ENCODE results near the gene ERGIC1. TPM values are rescaled to one million over a fixed set of nuclear protein-coding genes. Genes with fewer than 3 reads are reported as not detected.

The ERGIC1 gene
- total and polyA plus RNA-seq, 8 donors: 116 to 229 (median 125) TPM

- H3K27ac ChIP-seq: peak overlapping the region in 1 of 2 donors; percentile 13
- no peak overlapping the region for H3K4me3 ChIP-seq
These were observed 120.0 kb downstream of the ERGIC1 start for GRCh38 chr5:172953776-172954675.

GRCh38 chr5:172954751-172955159 lies 120.7 kb downstream of the ERGIC1 start:
- ATAC-seq (no peak), DNase-seq (no peak)
- H3K4me1 ChIP-seq: peaks cover 0 to 8% of the 10 kb centered on the region in 2 donors
- no peaks in the 10 kb centered on the region for H3K27me3 ChIP-seq
- no peaks in the 10 kb centered on the region for H3K9me3 ChIP-seq
- H3K36me3 ChIP-seq: peaks cover 0 to 17% of the 10 kb centered on the region in 2 donors
- intact Hi-C loops (cut with DNase I): no loop called here
- no peak for TF ChIP-seq CTCF (IDR thresholded peaks at IDR 0.05)
- H3K27ac ChIP-seq: no peak overlapping the region
- H3K4me3 ChIP-seq: no peak overlapping the region

More at GRCh38 chr5:172953776-172954675, 120.0 kb downstream of the ERGIC1 start:
- TF ChIP-seq CTCF (IDR thresholded peaks at IDR 0.05): no peak
- Histone ChIP-seq H3K9me3 (no peaks in the 10 kb centered on the region), H3K27me3 (no peaks in the 10 kb centered on the region), H3K36me3 (peaks cover 0 to 20% of the 10 kb centered on the region in 2 donors), H3K4me1 (peaks cover 0 to 8% of the 10 kb centered on the region in 2 donors)
- ATAC-seq: no peak
- intact Hi-C loops (cut with DNase I): no loop called here
- no peak for DNase-seq

- DNase-seq (no peak), ATAC-seq (no peak)
- Histone ChIP-seq H3K9me3 (no peaks in the 10 kb centered on the region), H3K4me1 (peaks cover 7 to 19% of the 10 kb centered on the region in 2 donors), H3K27ac (no peak overlapping the region), H3K4me3 (no peak overlapping the region), H3K27me3 (no peaks in the 10 kb centered on the region), H3K36me3 (peaks cover 0 to 7% of the 10 kb centered on the region in 2 donors)
- intact Hi-C loops (cut with DNase I): no loop called here
- no peak for TF ChIP-seq CTCF (IDR thresholded peaks at IDR 0.05)
These were observed 122.2 kb downstream of the ERGIC1 start for GRCh38 chr5:172956228-172956627.

GRCh38 chr5:172956936-172957335 lies 122.9 kb downstream of the ERGIC1 start:
- no peak for TF ChIP-seq CTCF (IDR thresholded peaks at IDR 0.05)
- Histone ChIP-seq H3K27ac (no peak overlapping the region), H3K4me1 (peaks cover 7 to 19% of the 10 kb centered on the region in 2 donors), H3K36me3 (peaks cover 0 to 2% of the 10 kb centered on the region in 2 donors), H3K27me3 (no peaks in the 10 kb centered on the region), H3K4me3 (no peak overlapping the region), H3K9me3 (no peaks in the 10 kb centered on the region)
- no peak for DNase-seq
- intact Hi-C loops (cut with DNase I): no loop called here
- ATAC-seq: no peak

- TF ChIP-seq CTCF (IDR thresholded peaks at IDR 0.05): no peak
- DNase-seq (no peak), ATAC-seq (no peak)
- H3K36me3 ChIP-seq: peaks cover 0 to 6% of the 10 kb centered on the region in 2 donors
- H3K4me1 ChIP-seq: peaks cover 7 to 19% of the 10 kb centered on the region in 2 donors
- H3K27me3 ChIP-seq: no peaks in the 10 kb centered on the region
- intact Hi-C loops (cut with DNase I): no loop called here
- H3K27ac ChIP-seq: no peak overlapping the region
- H3K4me3 ChIP-seq: no peak overlapping the region
- no peaks in the 10 kb centered on the region for H3K9me3 ChIP-seq
These were observed 123.4 kb downstream of the ERGIC1 start for GRCh38 chr5:172957458-172957857.

All from left lung (tissue), 10 donors.